Upper lobe of left lung (tissue), 6 donors: ENCODE data around the gene PSMD12. TPM values are rescaled to one million over a fixed set of nuclear protein-coding genes. Genes with fewer than 3 reads are reported as not detected.
"Not testable (repeated sequence)": the region's sequence is repeated elsewhere in the genome, so short reads cannot be mapped to it uniquely, and the experiment has no call there.

ENCODE experiments used
- ATAC-seq, 2 donors: fragments of 200-7000 bp; cut with Tn5 transposase; one replicate each; pipeline ENCODE4 v1.9.1; 2022; ENCODE audit warnings: mild to moderate bottlenecking in 2 of 2, moderate library complexity in 2 of 2; ENCODE audit not compliant: low FRiP score in 2 of 2
- DNase-seq, 2 donors: peaks; one replicate each; pipeline ENCODE4 v3.0.0-alpha.2; 2019 to 2020
- H3K27ac ChIP-seq, 4 donors: fragments of 200-600 bp; sonication (generic); one replicate each; pipeline ENCODE4 v1.5.1; 2016 to 2019
- H3K27me3 ChIP-seq, 4 donors: fragments of 200-600 bp; sonication (generic); one replicate each; pipeline ENCODE4 v1.5.1; 2017 to 2019
- H3K36me3 ChIP-seq, 4 donors: fragments of 200-600 bp; sonication (generic); one replicate each; pipeline ENCODE4 v1.5.1; 2016 to 2019
- H3K4me1 ChIP-seq, 4 donors: fragments of 200-600 bp; sonication (generic); one replicate each; pipeline ENCODE4 v1.5.1; 2018 to 2019
- H3K4me3 ChIP-seq, 4 donors: fragments of 200-600 bp; sonication (generic); one replicate each; pipeline ENCODE4 v1.5.1; 2017 to 2019; ENCODE audit warnings: mild to moderate bottlenecking in 2 of 4, moderate library complexity in 1 of 4
- H3K9me3 ChIP-seq, 4 donors: fragments of 200-600 bp; sonication (generic); one replicate each; pipeline ENCODE4 v1.5.1; 2018 to 2019
- CTCF ChIP-seq, 6 experiments: fragments of 450-650 bp in 4 of 6; fragments of 200-600 bp in 2 of 6; sonication (generic) in 2 of 6; IDR thresholded peaks; one replicate each; pipeline ENCODE4 v1.5.1; 2016 to 2019; ENCODE audit warnings: antibody characterized with exemption in 6 of 6
- EP300 ChIP-seq, 4 donors: sonication (generic); formaldehyde crosslinking; IDR thresholded peaks; one replicate each; pipeline ENCODE4 v1.5.1; 2017; ENCODE audit warnings: antibody characterized with exemption in 4 of 4, control low read depth in 2 of 4
- POLR2A ChIP-seq, 4 donors: fragments of 450-650 bp; IDR thresholded peaks; one replicate each; pipeline ENCODE4 v1.5.1; 2016 to 2017; ENCODE audit warnings: antibody characterized with exemption in 4 of 4, mild to moderate bottlenecking in 2 of 4
- POLR2AphosphoS5 ChIP-seq, 2 donors: sonication (generic); formaldehyde crosslinking; IDR thresholded peaks; one replicate each; pipeline ENCODE4 v1.5.1; 2017; ENCODE audit warnings: antibody characterized with exemption in 2 of 2
- WGBS, 2 donors: methylation state at CpG; one replicate each; pipeline ENCODE4 v1.1.5; 2017 to 2018; 5-methylcytosine and 5-hydroxymethylcytosine counted together
- total RNA-seq, 6 donors: library from RNA; depleted of rRNA in 4 of 6; stranded (reverse); fragments of >200 nt in 4 of 6; gene quantifications; one replicate each; pipeline versions ENCODE4 v1.1.0 to v1.2.1, GENCODE V29; 2016 to 2021
- donor health status: DM: no; HTN: no; CAD: no; lungs with moderate emphysema.
- donor health status: DM: no; HTN: yes; CAD: no; lungs with severe emphysema.

The PSMD12 gene
- total RNA-seq, 6 donors from 2014 or later = 11.9 to 36.9 (median 29.8) TPM

- Histone ChIP-seq H3K36me3 (peaks cover 45 to 93% (median 69%) of the 10 kb centered on the region in 4 donors), H3K27ac (no peak overlapping the region), H3K9me3 (no peaks in the 10 kb centered on the region), H3K27me3 (no peaks in the 10 kb centered on the region), H3K4me3 (no peak overlapping the region), H3K4me1 (no peaks in the 10 kb centered on the region)
- ATAC-seq = no peak
- DNase-seq = no peak
- TF ChIP-seq POLR2A (IDR thresholded peaks at IDR 0.05) = no peak
- TF ChIP-seq CTCF (IDR thresholded peaks at IDR 0.05) = no peak
- TF ChIP-seq POLR2AphosphoS5 (IDR thresholded peaks at IDR 0.05) = no peak
- no peak for TF ChIP-seq EP300 (IDR thresholded peaks at IDR 0.05)
- 91 to 98% methylated on average over 5 of the region's 5 CpGs for WGBS, 2 donors
These were observed 23.1 kb downstream of the PSMD12 start for GRCh38 chr17:67343237-67343636.

GRCh38 chr17:67338353-67338752, 28.0 kb downstream of the PSMD12 start:
- DNase-seq, H3K9me3 ChIP-seq, H3K27me3 ChIP-seq, H3K4me1 ChIP-seq, H3K4me3 ChIP-seq, ATAC-seq, H3K27ac ChIP-seq: not testable (repeated sequence)
- WGBS, 2 donors = 93 to 94% methylated on average over 7 of the region's 7 CpGs
- H3K36me3 ChIP-seq = peaks cover 6 to 44% (median 26%) of the 10 kb centered on the region in 4 donors

- 88 to 93% methylated on average over 12 of the region's 12 CpGs for whole genome bisulfite sequencing, 2 donors
- Histone ChIP-seq H3K27me3 (no peaks in the 10 kb centered on the region), H3K4me1 (peaks cover 0 to 5% (median 0%) of the 10 kb centered on the region in 4 donors), H3K4me3 (no peak overlapping the region), H3K9me3 (no peaks in the 10 kb centered on the region), H3K27ac (no peak overlapping the region), H3K36me3 (peaks cover 2 to 29% (median 15%) of the 10 kb centered on the region in 4 donors)
- ATAC-seq (no peak), DNase-seq (no peak)
- no peak for TF ChIP-seq POLR2AphosphoS5 (IDR thresholded peaks at IDR 0.05)
- TF ChIP-seq EP300 (IDR thresholded peaks at IDR 0.05) = no peak
- no peak for TF ChIP-seq POLR2A (IDR thresholded peaks at IDR 0.05)
- no peak for TF ChIP-seq CTCF (IDR thresholded peaks at IDR 0.05)
These were observed 29.5 kb downstream of the PSMD12 start for GRCh38 chr17:67336859-67337258.

DNA sequence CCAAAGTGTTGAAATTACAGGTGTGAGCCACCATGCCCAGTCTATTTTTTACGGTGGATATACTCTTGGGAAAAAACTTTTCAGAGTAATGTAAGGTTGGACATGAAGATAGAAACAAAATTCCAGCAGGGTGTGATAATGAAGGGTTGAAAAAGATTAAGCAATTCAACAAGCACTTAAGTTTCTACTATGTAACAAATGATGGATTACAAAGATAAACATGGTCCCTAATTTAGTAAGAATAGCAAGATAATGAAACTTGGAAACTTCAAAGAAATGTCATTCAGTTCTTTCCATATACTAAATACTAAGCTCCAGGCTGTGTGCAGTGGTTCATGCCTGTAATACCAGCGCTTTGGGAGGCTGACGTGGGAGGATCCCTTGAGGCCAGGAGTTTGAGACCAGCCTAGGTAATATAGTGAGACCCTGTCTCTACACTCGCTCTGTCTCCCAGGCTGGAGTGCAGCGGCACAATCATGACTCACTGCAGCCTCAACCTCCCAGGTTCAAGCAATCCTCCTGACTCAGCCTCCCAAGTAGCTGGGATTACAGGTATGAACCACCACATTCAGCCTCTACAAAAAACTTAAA, 31.0 kb downstream of the PSMD12 start:
- no peak overlapping the region for H3K4me3 ChIP-seq
- 84 to 85% methylated on average over 5 of the region's 5 CpGs for WGBS, 2 donors

GRCh38 chr17:67332162-67332508, 34.2 kb downstream of the PSMD12 start:
- ATAC-seq = not testable (repeated sequence)

More for the DNA sequence above, 31.0 kb downstream of the PSMD12 start:
- TF ChIP-seq CTCF (IDR thresholded peaks at IDR 0.05) (no peak), POLR2AphosphoS5 (IDR thresholded peaks at IDR 0.05) (no peak), EP300 (IDR thresholded peaks at IDR 0.05) (no peak), POLR2A (IDR thresholded peaks at IDR 0.05) (no peak)
- ATAC-seq (no peak), DNase-seq (no peak)
- no peak overlapping the region for H3K27ac ChIP-seq
- H3K36me3 ChIP-seq = peaks cover 0 to 14% (median 1%) of the 10 kb centered on the region in 4 donors
- peaks cover 0 to 5% (median 0%) of the 10 kb centered on the region in 4 donors for H3K4me1 ChIP-seq
- no peaks in the 10 kb centered on the region for H3K27me3 ChIP-seq
- H3K9me3 ChIP-seq = no peaks in the 10 kb centered on the region

DNA sequence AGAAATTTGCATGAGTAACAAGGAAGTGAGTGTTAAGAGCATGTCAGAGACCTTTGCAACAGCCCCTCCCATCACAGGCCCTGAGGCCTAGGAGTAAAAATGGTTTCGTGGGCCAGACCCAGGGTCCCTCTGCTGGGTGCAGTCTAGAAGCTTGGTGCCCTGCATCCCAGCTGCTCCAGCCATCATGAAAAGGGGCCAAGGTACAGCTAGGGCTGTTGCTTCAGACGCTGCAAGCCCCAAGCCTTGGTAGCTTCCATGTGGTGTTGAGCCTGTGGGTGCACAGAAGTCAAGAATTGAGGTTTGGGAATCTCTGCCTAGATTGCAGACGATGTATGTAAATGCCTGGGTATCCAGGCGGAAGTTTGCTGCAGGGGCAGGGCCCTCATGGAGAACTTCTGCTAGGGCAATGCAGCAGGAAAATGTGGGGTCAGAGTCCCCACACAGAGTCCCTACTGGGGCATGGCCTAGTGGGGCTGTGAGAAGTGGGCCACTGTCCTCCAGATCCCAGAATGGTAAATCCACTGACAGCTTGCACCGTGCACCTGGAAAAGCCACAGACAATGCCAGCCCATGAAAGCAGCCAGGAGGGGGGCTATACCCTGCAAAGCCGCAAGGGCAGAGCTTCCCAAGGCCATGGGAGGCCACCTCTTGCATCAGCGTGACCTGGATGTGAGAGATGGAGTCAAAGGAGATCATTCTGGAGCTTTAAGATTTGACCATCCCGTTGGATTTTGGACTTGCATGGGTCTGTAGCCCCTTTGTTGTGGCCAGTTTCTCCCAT, 34.8 kb downstream of the PSMD12 start:
- H3K27me3 ChIP-seq, H3K4me1 ChIP-seq, H3K4me3 ChIP-seq, H3K36me3 ChIP-seq, ATAC-seq, DNase-seq, H3K27ac ChIP-seq, H3K9me3 ChIP-seq: not testable (repeated sequence)
- whole genome bisulfite sequencing, 2 donors = 90 to 96% methylated on average over 5 to 8 of the region's 8 CpGs

More at GRCh38 chr17:67332162-67332508, 34.2 kb downstream of the PSMD12 start:
- not testable (repeated sequence) for H3K27ac ChIP-seq, H3K36me3 ChIP-seq, H3K4me1 ChIP-seq, H3K4me3 ChIP-seq, H3K9me3 ChIP-seq, H3K27me3 ChIP-seq, DNase-seq
- WGBS, 2 donors = 95 to 100% methylated on average over 1 of the region's 1 CpG
